HEK293 (cell line): ENCODE data around the gene METTL22.

Source experiments
- CTCF ChIA-PET: fragments of 350-600 bp; formaldehyde crosslinking; extraction: SDS; loops from one replicate; lab custom pipeline; 2021; ENCODE audit warnings: antibody characterized with exemption; lab: Yijun Ruan, JAX
- POLR2A ChIA-PET: fragments of 300-600 bp; formaldehyde crosslinking; extraction: SDS; loops from one replicate; lab custom pipeline; 2020; ENCODE audit warnings: antibody characterized with exemption, inconsistent platforms; lab: Yijun Ruan, JAX
- H3K27ac ChIP-seq: fragments of 200-500 bp; sonication (Bioruptor generic); 2 replicates; pipeline ENCODE4 v1.5.1; 2014; ENCODE audit warnings: low read depth, low read length, control low read depth, inconsistent platforms; ENCODE audit errors: extremely low read depth
- H3K36me3 ChIP-seq, 2 experiments: fragments of 200-500 bp in 1 of 2; sonication (Bioruptor generic) in 1 of 2; 1 replicate in 1 of 2; 2 replicates in 1 of 2; pipeline ENCODE4 v1.5.1; 2014 to 2017; ENCODE audit warnings: inconsistent platforms in 2 of 2, low read length in 2 of 2; ENCODE audit not compliant: control insufficient read depth in 2 of 2, insufficient read depth in 1 of 2
- H3K4me1 ChIP-seq: fragments of 200-500 bp; sonication (Bioruptor generic); 2 replicates; pipeline ENCODE4 v1.5.1; 2014; ENCODE audit warnings: mild to moderate bottlenecking, low read length, inconsistent platforms; ENCODE audit not compliant: control insufficient read depth, insufficient read depth
- H3K4me3 ChIP-seq: 2 replicates; pipeline ENCODE4 v1.5.1; 2011; ENCODE audit warnings: low read depth, mild to moderate bottlenecking, control low read depth, low read length, moderate library complexity
- H3K9me3 ChIP-seq: fragments of 200-500 bp; sonication (Bioruptor generic); 2 replicates; pipeline ENCODE4 v1.5.1; 2014; ENCODE audit warnings: low read depth, low read length, inconsistent platforms; ENCODE audit not compliant: control insufficient read depth, insufficient read depth
- BCL11B ChIP-seq: fragments of 450-650 bp; formaldehyde crosslinking; IDR thresholded peaks from 2 replicates; pipeline ENCODE4 v1.5.1; 2016; ENCODE audit warnings: low read depth, missing biosample characterization, missing genetic modification characterization
- BCL6B ChIP-seq: fragments of 450-650 bp; formaldehyde crosslinking; IDR thresholded peaks from 2 replicates; pipeline ENCODE4 v1.5.1; 2017; ENCODE audit warnings: missing biosample characterization, missing genetic modification characterization
- CTCF ChIP-seq: fragments of 450-650 bp; formaldehyde crosslinking; IDR thresholded peaks from 2 replicates; pipeline ENCODE4 v1.5.1; 2016; ENCODE audit warnings: missing biosample characterization, missing genetic modification characterization
- EGR2 ChIP-seq: fragments of 450-650 bp; formaldehyde crosslinking; IDR thresholded peaks from 2 replicates; pipeline ENCODE4 v1.5.1; 2016; ENCODE audit warnings: low read depth, missing biosample characterization, missing genetic modification characterization
- GLI2 ChIP-seq: fragments of 450-650 bp; formaldehyde crosslinking; IDR thresholded peaks from 2 replicates; pipeline ENCODE4; 2017; ENCODE audit warnings: missing biosample characterization, missing genetic modification characterization, low read depth, borderline replicate concordance
- IKZF3 ChIP-seq: fragments of 450-650 bp; IDR thresholded peaks from 2 replicates; pipeline ENCODE4 v1.5.0; 2018; ENCODE audit warnings: missing biosample characterization, mild to moderate bottlenecking, missing genetic modification characterization, moderate library complexity
- KLF9 ChIP-seq: fragments of 450-650 bp; formaldehyde crosslinking; IDR thresholded peaks from 2 replicates; pipeline ENCODE4 v1.5.1; 2016; ENCODE audit warnings: missing biosample characterization, missing genetic modification characterization, low read depth
- OSR2 ChIP-seq: fragments of 450-650 bp; formaldehyde crosslinking; IDR thresholded peaks from 2 replicates; pipeline ENCODE4 v1.5.1; 2016; ENCODE audit warnings: missing biosample characterization, missing genetic modification characterization
- PBX3 ChIP-seq: sonication (generic); formaldehyde crosslinking; IDR thresholded peaks from 2 replicates; pipeline ENCODE4 v1.8.1; 2022; ENCODE audit warnings: mild to moderate bottlenecking, moderate library complexity, missing genetic modification reagents
- REPIN1 ChIP-seq: fragments of 450-650 bp; formaldehyde crosslinking; IDR thresholded peaks from 2 replicates; pipeline ENCODE4 v1.5.1; 2017; ENCODE audit warnings: missing biosample characterization, missing genetic modification characterization, low read depth
- SCRT1 ChIP-seq: fragments of 450-650 bp; formaldehyde crosslinking; IDR thresholded peaks from 2 replicates; pipeline ENCODE4 v1.5.1; 2016; ENCODE audit warnings: missing biosample characterization, missing genetic modification characterization, borderline replicate concordance
- YY1 ChIP-seq: fragments of 450-650 bp; formaldehyde crosslinking; IDR thresholded peaks from 2 replicates; pipeline ENCODE4 v1.5.1; 2018; ENCODE audit warnings: missing biosample characterization, missing genetic modification characterization
- ZFP37 ChIP-seq: fragments of 450-650 bp; formaldehyde crosslinking; IDR thresholded peaks from 2 replicates; pipeline ENCODE4 v1.5.1; 2016; ENCODE audit warnings: missing biosample characterization, missing genetic modification characterization
- ZNF19 ChIP-seq: fragments of 450-650 bp; formaldehyde crosslinking; IDR thresholded peaks from 2 replicates; pipeline ENCODE4; 2016; ENCODE audit warnings: missing biosample characterization, missing genetic modification characterization, low read depth
- ZNF211 ChIP-seq: fragments of 450-650 bp; formaldehyde crosslinking; IDR thresholded peaks from 2 replicates; pipeline ENCODE4 v1.5.1; 2016; ENCODE audit warnings: low read depth, missing biosample characterization, missing genetic modification characterization
- ZNF23 ChIP-seq: fragments of 450-650 bp; formaldehyde crosslinking; IDR thresholded peaks from 2 replicates; pipeline ENCODE4 v1.5.1; 2016; ENCODE audit warnings: missing biosample characterization, missing genetic modification characterization, borderline replicate concordance
- ZNF239 ChIP-seq: fragments of 450-650 bp; formaldehyde crosslinking; IDR thresholded peaks from 2 replicates; pipeline ENCODE4 v1.5.1; 2016; ENCODE audit warnings: missing biosample characterization, missing genetic modification characterization
- ZNF24 ChIP-seq: fragments of 450-650 bp; formaldehyde crosslinking; IDR thresholded peaks from 2 replicates; pipeline ENCODE4 v1.5.1; 2016; ENCODE audit warnings: missing biosample characterization, missing genetic modification characterization
- ZNF248 ChIP-seq: fragments of 450-650 bp; formaldehyde crosslinking; IDR thresholded peaks from 2 replicates; pipeline ENCODE4 v1.5.1; 2017; ENCODE audit warnings: missing biosample characterization, missing genetic modification characterization
- ZNF362 ChIP-seq: fragments of 450-650 bp; formaldehyde crosslinking; IDR thresholded peaks from 2 replicates; pipeline ENCODE4 v1.5.1; 2016; ENCODE audit warnings: missing biosample characterization, missing genetic modification characterization
- ZNF423 ChIP-seq: fragments of 450-650 bp; formaldehyde crosslinking; IDR thresholded peaks from 2 replicates; pipeline ENCODE4 v1.5.1; 2016; ENCODE audit warnings: missing biosample characterization, missing genetic modification characterization
- ZNF433 ChIP-seq: fragments of 450-650 bp; formaldehyde crosslinking; IDR thresholded peaks from 2 replicates; pipeline ENCODE4 v1.5.1; 2016; ENCODE audit warnings: missing biosample characterization, missing genetic modification characterization, low read depth
- ZNF621 ChIP-seq: fragments of 450-650 bp; formaldehyde crosslinking; IDR thresholded peaks from 2 replicates; pipeline ENCODE4 v1.5.1; 2017; ENCODE audit warnings: missing biosample characterization, missing genetic modification characterization
- ZNF658 ChIP-seq: fragments of 450-650 bp; formaldehyde crosslinking; IDR thresholded peaks from 2 replicates; pipeline ENCODE4; 2016; ENCODE audit warnings: missing biosample characterization, missing genetic modification characterization
- ZNF777 ChIP-seq: fragments of 450-650 bp; formaldehyde crosslinking; IDR thresholded peaks from 2 replicates; pipeline ENCODE4 v1.5.1; 2017; ENCODE audit warnings: missing biosample characterization, missing genetic modification characterization, borderline replicate concordance
- ZNF792 ChIP-seq: fragments of 450-650 bp; formaldehyde crosslinking; IDR thresholded peaks from 2 replicates; pipeline ENCODE4 v1.5.1; 2016; ENCODE audit warnings: missing biosample characterization, missing genetic modification characterization
- ZNF843 ChIP-seq: fragments of 450-650 bp; formaldehyde crosslinking; IDR thresholded peaks from 2 replicates; pipeline ENCODE4 v1.5.1; 2016; ENCODE audit warnings: missing biosample characterization, missing genetic modification characterization
- ZSCAN30 ChIP-seq: fragments of 450-650 bp; IDR thresholded peaks from 2 replicates; pipeline ENCODE4 v1.5.1; 2018; ENCODE audit warnings: missing biosample characterization, mild to moderate bottlenecking, missing genetic modification characterization, moderate library complexity

Gene METTL22

GRCh38 chr16:8676160-8676547 lies 54.7 kb downstream of the METTL22 start:
- TF ChIP-seq REPIN1 (tag by site-specific recombination) (no peak), ZNF777 (tag by site-specific recombination) (no peak), ZNF843 (tag by site-specific recombination) (no peak), PBX3 (CRISPR knock-in tag) (no peak), ZNF621 (tag by site-specific recombination) (no peak), EGR2 (tag by site-specific recombination) (no peak), OSR2 (tag by site-specific recombination) (no peak), ZNF248 (tag by site-specific recombination) (no peak), ZNF423 (tag by site-specific recombination) (no peak), SCRT1 (tag by site-specific recombination) (no peak), ZSCAN30 (tag by site-specific recombination) (no peak), ZNF658 (tag by site-specific recombination) (no peak), ZNF239 (tag by site-specific recombination) (no peak), ZNF19 (tag by site-specific recombination) (no peak), GLI2 (tag by site-specific recombination) (no peak), BCL6B (tag by site-specific recombination) (no peak), BCL11B (tag by site-specific recombination) (no peak), ZNF24 (tag by site-specific recombination) (no peak), YY1 (tag by site-specific recombination) (no peak)
- H3K4me3 ChIP-seq = no peak overlapping the region
- ChIA-PET POLR2A (interaction anchor here (0.8 kb wide), 1 partner anchor 415 kb away, joined by 3 read pairs; no protein-coding TSS in a partner anchor), CTCF (interaction anchor here (0.7 to 1.2 kb wide), 4 partner anchors 10 to 116 kb away, joined by 3 to 5 read pairs (median 4); no protein-coding TSS in a partner anchor)
- no peaks in the 10 kb centered on the region for H3K9me3 ChIP-seq
- H3K36me3 ChIP-seq = no peaks in the 10 kb centered on the region
- H3K27ac ChIP-seq = no peak overlapping the region
- H3K4me1 ChIP-seq = peaks cover 15% of the 10 kb centered on the region

- H3K27ac ChIP-seq = no peak overlapping the region
- TF ChIP-seq ZNF433 (tag by site-specific recombination) = no peak
- no peak for TF ChIP-seq CTCF (tag by site-specific recombination)
- TF ChIP-seq ZNF23 (tag by site-specific recombination) = no peak
- TF ChIP-seq IKZF3 (tag by site-specific recombination) = peak; percentile 27; the same call in 1 of the 2 replicates
- TF ChIP-seq ZNF792 (tag by site-specific recombination) = no peak
- no peak for TF ChIP-seq ZNF362 (tag by site-specific recombination)
- TF ChIP-seq KLF9 (tag by site-specific recombination) = no peak
- no peak for TF ChIP-seq YY1 (tag by site-specific recombination)
- TF ChIP-seq ZFP37 (tag by site-specific recombination) = no peak
- no peak for TF ChIP-seq ZNF211
Observed at GRCh38 chr16:8676737-8677375, 55.4 kb downstream of the METTL22 start.

More at GRCh38 chr16:8676737-8677375, 55.4 kb downstream of the METTL22 start:
- no peak overlapping the region for H3K4me3 ChIP-seq
- H3K4me1 ChIP-seq = peaks cover 15% of the 10 kb centered on the region
- POLR2A ChIA-PET = interaction anchor here (0.7 kb wide), 1 partner anchor 115 kb away, joined by 3 read pairs; no protein-coding TSS in a partner anchor
- CTCF ChIA-PET = interaction anchor here (0.7 to 1.2 kb wide), 2 partner anchors 9 to 115 kb away, joined by 3 to 4 read pairs; no protein-coding TSS in a partner anchor
- no peaks in the 10 kb centered on the region for H3K36me3 ChIP-seq
- H3K9me3 ChIP-seq = no peaks in the 10 kb centered on the region
